Measurements from ENCODE around the gene LGALS9C.
"Not testable (repeated sequence)": the region's sequence is repeated elsewhere in the genome, so short reads cannot be mapped to it uniquely, and the experiment has no call there.

- not testable (repeated sequence) for TF ChIP-seq CTCF, EP300, POLR2A (IDR thresholded peaks at IDR 0.05)
Observed at GRCh38 chr17:18467001-18467400, 9.6 kb upstream of the LGALS9C start.

All from ovary (tissue), 3 donors.